ENCODE results near the gene ETNK2. TPM values are rescaled to one million over a fixed set of nuclear protein-coding genes. Genes with fewer than 3 reads are reported as not detected.

Gene ETNK2
- total RNA-seq (2022; extraction: Qiagen RNA extraction): 14.9 to 18.5 TPM (median 15.9 TPM) in 5 replicates

GRCh38 chr1:204151552-204152309 is at the start of gene ETNK2:
Gene ETNK2 (minus strand): TSS chr1:204152044. CDS start chr1:204151852, 192 bp downstream.

GRCh38 chr1:204196068-204196795 is 44.4 kb upstream of the ETNK2 start, which contains the start of gene KISS1:
Gene KISS1 (minus strand): TSS chr1:204196491. CDS start chr1:204192876, 3,615 bp downstream.

GRCh38 chr1:204166219-204166618 is 14.4 kb upstream of the ETNK2 start, which contains the start of gene REN:
Gene REN (minus strand): TSS chr1:204166337. CDS start chr1:204166293, 44 bp downstream.

Other genes starting within 250 kb of the ETNK2 start
- 18.7 to 22.9 TPM (median 20.9 TPM) in 5 replicates for gene SOX13, start 78.9 kb downstream of the ETNK2 start, total RNA-seq (2022; extraction: Qiagen RNA extraction)
- 0.07 to 0.09 TPM in 2 of 5 replicates, not detected in the others for gene REN, start 14.3 kb upstream of the ETNK2 start, total RNA-seq (2022; extraction: Qiagen RNA extraction)
- gene KISS1, start 44.4 kb upstream of the ETNK2 start, total RNA-seq (2022; extraction: Qiagen RNA extraction): 0.24 to 0.97 TPM (median 0.43 TPM) in 5 replicates
- 3.2 to 6.6 TPM (median 4.6 TPM) in 5 replicates for gene GOLT1A, start 61.9 kb upstream of the ETNK2 start, total RNA-seq (2022; extraction: Qiagen RNA extraction)
- 26.4 to 36.3 TPM (median 33.2 TPM) in 5 replicates for gene PLEKHA6, start 207.9 kb upstream of the ETNK2 start, total RNA-seq (2022; extraction: Qiagen RNA extraction)

Measured in A549 treated with Hydrocortisone at 1 μM for 4 hours (cell line).